GM21390 (cell line): ENCODE measurements around the gene INO80E.
"Not testable (repeated sequence)": the region's sequence is repeated elsewhere in the genome, so short reads cannot be mapped to it uniquely, and the experiment has no call there.

ENCODE experiments used
- ATAC-seq: cut with Tn5 transposase; IDR thresholded peaks from one replicate; pipeline ENCODE4 v1.9.1; 2021; ENCODE audit not compliant: unreplicated experiment

INO80E gene

GRCh38 chr16:30030011-30030685 lies 34.1 kb downstream of the INO80E start:
- no peak for ATAC-seq

- no peak for ATAC-seq
These were observed 34.9 kb downstream of the INO80E start, which contains the start of gene TLCD3B for GRCh38 chr16:30030841-30031413. Gene TLCD3B, minus strand, starts transcription at chr16:30031271. Its CDS starts 744 bp downstream, at chr16:30030527.

- ATAC-seq: no peak
These were observed 35.5 kb downstream of the INO80E start for GRCh38 chr16:30031477-30031918.

DNA sequence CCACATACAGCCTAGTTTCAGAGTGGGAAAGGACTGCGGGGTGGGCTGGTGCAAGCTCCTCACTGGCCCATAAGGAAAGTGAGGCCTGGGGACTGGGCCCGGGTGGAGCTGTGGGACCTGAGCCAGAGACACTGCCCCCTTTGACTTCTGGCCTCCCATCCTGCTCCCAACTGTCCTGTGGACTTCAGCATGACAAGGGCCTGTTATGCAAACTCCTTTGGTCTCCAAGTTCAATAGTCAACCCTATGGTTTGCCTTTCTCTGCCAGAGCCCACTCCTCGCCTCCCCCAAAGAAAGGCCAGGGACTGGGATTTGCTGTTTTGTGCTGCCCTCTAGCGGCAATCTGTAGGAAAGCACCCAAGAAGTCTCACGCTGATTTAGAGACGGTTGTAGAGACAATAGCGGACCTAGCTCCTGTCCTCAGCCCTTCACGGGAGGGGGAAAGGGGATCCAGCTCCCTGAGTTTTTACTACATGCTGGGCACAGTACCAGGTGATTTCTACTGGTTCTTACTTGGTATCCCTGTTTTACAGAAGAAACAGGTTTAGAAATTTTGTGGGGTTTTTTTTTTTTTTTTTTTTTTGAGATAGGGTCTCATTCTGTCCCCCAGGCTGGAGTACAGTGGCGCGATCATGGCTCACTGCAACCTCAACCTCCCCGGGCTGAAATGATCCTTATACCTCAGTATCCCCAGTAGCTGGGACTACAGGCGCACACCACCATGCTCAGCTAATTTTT lies 36.2 kb downstream of the INO80E start:
- no peak for ATAC-seq

- ATAC-seq: no peak
These were observed 37.2 kb downstream of the INO80E start for GRCh38 chr16:30033270-30033669.

- ATAC-seq: no peak
These were observed 44.2 kb downstream of the INO80E start for GRCh38 chr16:30040221-30040620.

DNA sequence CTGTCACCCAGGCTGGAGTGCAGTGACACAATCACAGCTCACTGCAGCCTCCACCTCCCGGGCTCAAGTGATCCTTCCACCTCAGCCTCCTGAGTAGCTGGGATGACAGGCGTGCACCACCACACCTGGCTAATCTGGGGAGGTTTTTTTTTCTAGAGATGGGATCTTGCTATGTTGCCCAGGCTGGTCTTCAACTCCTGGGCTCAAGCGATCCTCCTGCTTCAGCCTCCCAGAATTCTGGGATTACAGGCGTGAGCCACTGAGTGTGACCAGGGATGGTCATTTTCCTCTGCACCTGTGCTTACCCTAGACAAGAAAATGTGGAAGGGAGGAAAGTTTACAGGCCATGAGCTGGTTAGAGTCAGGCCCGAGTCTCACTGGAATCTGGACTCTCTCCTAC lies 44.6 kb downstream of the INO80E start:
- ATAC-seq: not testable (repeated sequence)

- no peak for ATAC-seq
These were observed 45.8 kb downstream of the INO80E start for GRCh38 chr16:30041841-30042240.

DNA sequence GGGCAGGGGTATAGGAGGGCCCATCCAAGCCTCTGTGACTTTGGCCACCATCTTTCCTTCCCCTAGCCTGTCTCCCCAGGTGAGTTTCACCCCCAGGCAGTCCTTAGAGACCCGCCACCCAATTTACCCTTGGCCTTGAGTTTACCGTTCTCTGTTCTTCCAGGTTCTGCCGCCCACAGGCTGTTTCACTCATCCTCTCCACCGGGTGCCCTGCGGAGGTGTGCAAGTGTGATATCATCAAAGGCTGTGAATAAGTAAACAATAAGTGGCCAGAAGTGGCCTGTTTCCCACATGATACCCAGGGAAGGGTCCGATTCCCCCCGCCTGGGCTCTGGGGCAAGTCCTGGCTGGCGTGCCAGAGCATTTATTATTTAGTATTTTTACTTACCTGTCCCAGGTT lies 50.1 kb downstream of the INO80E start:
- no peak for ATAC-seq

- ATAC-seq: no peak
These were observed 50.5 kb downstream of the INO80E start for GRCh38 chr16:30046588-30046987.

- ATAC-seq: no peak
These were observed 53.8 kb downstream of the INO80E start for GRCh38 chr16:30049871-30050270.

GRCh38 chr16:30051518-30051917 lies 55.5 kb downstream of the INO80E start:
- ATAC-seq: no peak

DNA sequence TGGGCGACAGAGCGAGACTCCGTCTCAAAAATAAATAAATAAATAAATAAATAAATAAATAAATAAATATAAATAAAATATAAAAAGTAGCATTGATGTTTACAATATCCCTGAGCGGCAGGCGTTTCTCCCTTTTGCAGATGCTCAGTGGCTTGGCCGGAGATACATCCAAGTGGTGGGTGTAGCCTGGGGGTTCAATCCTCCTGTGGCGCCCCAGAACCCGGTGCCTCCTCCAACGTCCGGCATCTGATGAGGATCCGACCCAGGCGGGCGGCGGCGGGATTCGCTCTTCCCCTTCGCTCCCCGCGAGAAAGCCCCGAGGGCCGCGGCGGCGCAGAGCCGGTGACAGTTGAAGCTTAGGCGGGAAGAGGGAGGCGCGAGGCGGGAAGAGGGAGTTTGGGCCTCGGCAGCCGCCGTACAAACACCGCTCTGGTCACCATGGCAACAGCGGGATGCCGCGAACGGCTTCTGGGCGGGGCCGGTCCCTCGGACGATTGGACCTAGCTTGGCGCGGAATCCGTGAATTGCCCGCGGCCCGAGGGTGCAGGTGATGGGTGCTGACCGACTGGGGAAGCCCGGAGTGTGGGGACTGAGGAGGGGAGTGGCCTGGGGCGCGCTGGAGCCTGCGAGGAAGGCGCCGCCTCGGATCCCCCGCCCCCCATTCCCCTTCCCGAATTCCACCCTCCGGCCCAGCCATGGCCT lies 56.8 kb downstream of the INO80E start:
- peak; percentile 53 for ATAC-seq

DNA sequence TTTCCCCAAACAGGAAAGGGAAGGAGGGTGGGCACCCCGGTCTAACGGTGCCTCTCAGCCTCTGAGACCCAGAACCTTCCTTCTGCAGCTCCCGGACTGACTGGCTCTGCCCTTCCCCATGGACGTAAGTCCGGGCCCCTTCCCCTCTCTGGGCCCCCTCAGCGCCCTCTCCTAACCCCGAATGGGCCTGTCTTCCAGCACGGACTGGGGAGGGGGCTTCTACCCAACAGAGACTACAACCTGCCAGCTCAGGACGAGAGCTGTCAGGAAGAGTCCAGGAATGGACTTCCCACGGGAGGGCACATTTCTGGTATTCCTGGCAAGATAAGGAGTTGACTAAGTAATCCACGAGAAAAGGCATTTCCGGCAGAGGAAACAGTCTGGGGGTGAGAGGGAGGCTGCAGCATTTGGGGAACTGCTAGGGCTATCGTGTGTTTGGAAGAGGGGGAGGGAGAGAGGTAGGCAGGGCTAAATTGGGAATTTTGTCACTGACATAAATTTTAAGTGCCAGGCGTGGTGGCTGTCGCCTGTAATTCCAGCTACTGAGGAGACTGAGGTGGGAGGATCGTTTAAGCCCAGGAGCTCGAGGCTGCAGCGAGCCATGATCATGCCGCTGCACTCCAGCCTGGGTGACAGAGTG lies 57.5 kb downstream of the INO80E start:
- ATAC-seq: peak; percentile 10

- ATAC-seq: no peak
These were observed 58.4 kb downstream of the INO80E start for GRCh38 chr16:30054451-30054850.

GRCh38 chr16:30054959-30055553 lies 59.0 kb downstream of the INO80E start:
- no peak for ATAC-seq
